ENCODE results near the gene TRAK2.

GRCh38 chr2:201447086-201447485, 4.2 kb downstream of the TRAK2 start:
- TF ChIP-seq, protein P1, sequence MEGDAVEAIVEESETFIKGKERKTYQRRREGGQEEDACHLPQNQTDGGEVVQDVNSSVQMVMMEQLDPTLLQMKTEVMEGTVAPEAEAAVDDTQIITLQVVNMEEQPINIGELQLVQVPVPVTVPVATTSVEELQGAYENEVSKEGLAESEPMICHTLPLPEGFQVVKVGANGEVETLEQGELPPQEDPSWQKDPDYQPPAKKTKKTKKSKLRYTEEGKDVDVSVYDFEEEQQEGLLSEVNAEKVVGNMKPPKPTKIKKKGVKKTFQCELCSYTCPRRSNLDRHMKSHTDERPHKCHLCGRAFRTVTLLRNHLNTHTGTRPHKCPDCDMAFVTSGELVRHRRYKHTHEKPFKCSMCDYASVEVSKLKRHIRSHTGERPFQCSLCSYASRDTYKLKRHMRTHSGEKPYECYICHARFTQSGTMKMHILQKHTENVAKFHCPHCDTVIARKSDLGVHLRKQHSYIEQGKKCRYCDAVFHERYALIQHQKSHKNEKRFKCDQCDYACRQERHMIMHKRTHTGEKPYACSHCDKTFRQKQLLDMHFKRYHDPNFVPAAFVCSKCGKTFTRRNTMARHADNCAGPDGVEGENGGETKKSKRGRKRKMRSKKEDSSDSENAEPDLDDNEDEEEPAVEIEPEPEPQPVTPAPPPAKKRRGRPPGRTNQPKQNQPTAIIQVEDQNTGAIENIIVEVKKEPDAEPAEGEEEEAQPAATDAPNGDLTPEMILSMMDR (IDR thresholded peaks at IDR 0.05): no peak
- TF ChIP-seq ZFX (IDR thresholded peaks at IDR 0.05; ENCODE audit: borderline replicate concordance): no peak

Measured in 22Rv1 (cell line).